NCI-H82 treated with DMSO at 0.1 percent for 48 hours (cell line): Measurements from ENCODE around the gene SIK3.

Experiments used
- DNase-seq: peaks from one replicate; lab custom pipeline; 2025; ENCODE audit not compliant: unreplicated experiment; lab: John Stamatoyannopoulos, UW

SIK3 gene

GRCh38 chr11:116901964-116902688 is 196.1 kb downstream of the SIK3 start:
- DNase-seq, result no peak

- DNase-seq, result no peak
Measured at GRCh38 chr11:116901211-116901610, 197.0 kb downstream of the SIK3 start.

GRCh38 chr11:116896211-116896610 is 202.0 kb downstream of the SIK3 start:
- no peak for DNase-seq

GRCh38 chr11:116895048-116895757 is 203.0 kb downstream of the SIK3 start:
- no peak for DNase-seq

GRCh38 chr11:116893906-116894305 is 204.3 kb downstream of the SIK3 start:
- DNase-seq, result no peak

GRCh38 chr11:116893437-116893836 is 204.8 kb downstream of the SIK3 start:
- no peak for DNase-seq

GRCh38 chr11:116892374-116892773 is 205.9 kb downstream of the SIK3 start:
- no peak for DNase-seq

GRCh38 chr11:116891746-116892145 is 206.5 kb downstream of the SIK3 start:
- DNase-seq, result no peak

- DNase-seq, result no peak
Measured at GRCh38 chr11:116890607-116891006, 207.6 kb downstream of the SIK3 start.

- DNase-seq, result no peak
Measured at GRCh38 chr11:116890193-116890592, 208.0 kb downstream of the SIK3 start.

GRCh38 chr11:116888884-116889549 is 209.2 kb downstream of the SIK3 start:
- no peak for DNase-seq

GRCh38 chr11:116888024-116888423 is 210.2 kb downstream of the SIK3 start:
- DNase-seq, result no peak

GRCh38 chr11:116885951-116886655 is 212.1 kb downstream of the SIK3 start:
- DNase-seq, result no peak

GRCh38 chr11:116882386-116882785 is 215.8 kb downstream of the SIK3 start:
- no peak for DNase-seq

- DNase-seq, result no peak
Measured at GRCh38 chr11:116881143-116881542, 217.1 kb downstream of the SIK3 start.

GRCh38 chr11:116879800-116880625 is 218.2 kb downstream of the SIK3 start:
- peak; percentile 21 for DNase-seq

GRCh38 chr11:116876656-116877055 is 221.6 kb downstream of the SIK3 start:
- no peak for DNase-seq

- no peak for DNase-seq
Measured at GRCh38 chr11:116875194-116875593, 223.0 kb downstream of the SIK3 start.

GRCh38 chr11:116874251-116874650 is 224.0 kb downstream of the SIK3 start:
- DNase-seq, result no peak

GRCh38 chr11:116873381-116873780 is 224.8 kb downstream of the SIK3 start:
- DNase-seq, result no peak

GRCh38 chr11:116871248-116871647 is 227.0 kb downstream of the SIK3 start:
- DNase-seq, result no peak
